Stimulated activated CD4-positive, alpha-beta T cell treated with anti-CD3 and anti-CD28 coated beads, Interleukin-15, amount 100 ng/mL, for 48 hours (primary cell): ENCODE measurements around the gene LRRC9.
"Not testable (repeated sequence)": the region's sequence is repeated elsewhere in the genome, so short reads cannot be mapped to it uniquely, and the experiment has no call there.

Experiments used
- DNase-seq, 2 donors: peaks; one replicate each; pipeline ENCODE4 v3.0.0-alpha.2; 2020; ENCODE audit warnings: low read depth in 2 of 2

The LRRC9 gene

GRCh38 chr14:59957890-59958289 lies 37.9 kb downstream of the LRRC9 start:
- not testable (repeated sequence) for DNase-seq

GRCh38 chr14:59959668-59960067 lies 39.7 kb downstream of the LRRC9 start:
- DNase-seq, result no peak

- no peak for DNase-seq
Measured at GRCh38 chr14:59961518-59962062, 41.6 kb downstream of the LRRC9 start.

- no peak for DNase-seq
Measured at GRCh38 chr14:59964251-59965007, 44.5 kb downstream of the LRRC9 start.

GRCh38 chr14:59969319-59969718 lies 49.4 kb downstream of the LRRC9 start:
- DNase-seq, result no peak

- no peak for DNase-seq
Measured at GRCh38 chr14:59981564-59981963, 61.6 kb downstream of the LRRC9 start.

GRCh38 chr14:59983048-59983447 lies 63.1 kb downstream of the LRRC9 start:
- DNase-seq, result no peak

- no peak for DNase-seq
Measured at GRCh38 chr14:59986556-59987059, 66.7 kb downstream of the LRRC9 start.

- no peak for DNase-seq
Measured at GRCh38 chr14:59997449-59997848, 77.5 kb downstream of the LRRC9 start.

- no peak for DNase-seq
Measured at GRCh38 chr14:59997966-59998365, 78.0 kb downstream of the LRRC9 start.

GRCh38 chr14:59998564-59998963 lies 78.6 kb downstream of the LRRC9 start:
- no peak for DNase-seq

- no peak for DNase-seq
Measured at GRCh38 chr14:60002819-60003492, 83.0 kb downstream of the LRRC9 start.

- no peak for DNase-seq
Measured at GRCh38 chr14:60003991-60004390, 84.0 kb downstream of the LRRC9 start.

GRCh38 chr14:60008042-60008441 lies 88.1 kb downstream of the LRRC9 start:
- no peak for DNase-seq

GRCh38 chr14:60010263-60010662 lies 90.3 kb downstream of the LRRC9 start:
- not testable (repeated sequence) for DNase-seq

GRCh38 chr14:60014402-60014801 lies 94.5 kb downstream of the LRRC9 start:
- no peak for DNase-seq

- DNase-seq, result no peak
Measured at GRCh38 chr14:60021619-60022018, 101.7 kb downstream of the LRRC9 start.

- no peak for DNase-seq
Measured at GRCh38 chr14:60025571-60025970, 105.6 kb downstream of the LRRC9 start.

GRCh38 chr14:60035177-60035576 lies 115.2 kb downstream of the LRRC9 start:
- DNase-seq, result no peak

- DNase-seq, result not testable (repeated sequence)
Measured at GRCh38 chr14:60047976-60048375, 128.0 kb downstream of the LRRC9 start.

GRCh38 chr14:60051721-60052221 lies 131.8 kb downstream of the LRRC9 start:
- DNase-seq, result no peak

GRCh38 chr14:60058087-60058486 lies 138.1 kb downstream of the LRRC9 start:
- DNase-seq, result no peak

GRCh38 chr14:60061371-60061770 lies 141.4 kb downstream of the LRRC9 start:
- no peak for DNase-seq
